Measurements from ENCODE around the gene MCF2L.
"Not testable (repeated sequence)": the region's sequence is repeated elsewhere in the genome, so short reads cannot be mapped to it uniquely, and the experiment has no call there.

The MCF2L gene

DNA sequence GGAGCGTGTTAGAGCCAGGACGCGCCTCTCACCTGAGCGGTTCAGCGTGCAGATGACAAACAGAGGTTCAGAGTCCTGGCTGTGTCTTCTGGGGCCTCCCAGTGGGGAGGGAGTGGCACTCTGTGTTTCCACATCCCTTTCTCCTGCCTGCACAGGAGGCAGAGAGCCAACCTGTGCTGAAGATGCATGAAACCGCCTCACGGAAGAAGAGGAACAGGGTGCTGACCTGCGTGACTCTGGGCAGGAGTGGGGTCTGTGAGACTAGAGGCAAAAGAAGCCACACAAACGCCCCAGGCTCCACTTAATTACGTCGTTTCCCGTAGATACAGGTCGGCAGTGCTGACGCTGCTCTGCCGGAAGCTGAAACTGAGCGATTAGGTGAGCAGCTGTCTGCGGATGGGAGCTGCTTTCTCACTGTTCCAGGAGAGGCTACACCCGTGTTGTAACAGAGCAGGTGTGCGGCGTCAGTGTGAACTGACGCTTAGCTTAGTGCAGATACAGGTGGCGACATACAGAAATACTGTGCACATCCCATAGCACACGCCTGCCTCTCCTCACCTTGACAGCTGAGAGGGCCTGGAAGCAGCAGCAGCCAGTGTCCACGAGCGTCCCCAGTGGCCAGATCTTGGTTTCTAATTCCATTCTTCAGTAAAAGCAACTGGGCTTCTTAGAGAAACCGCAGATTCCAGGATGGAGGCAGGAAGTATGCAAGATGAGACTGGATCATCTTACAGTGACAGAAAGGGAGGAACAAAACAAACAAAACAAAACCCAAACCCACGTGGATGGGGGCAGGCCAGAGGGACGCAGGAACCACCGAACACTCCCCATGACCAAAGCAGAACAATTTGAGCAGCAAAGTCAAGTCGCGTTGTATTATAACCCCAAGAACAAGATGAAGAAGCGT is 37.7 kb upstream of the MCF2L start:
- TF ChIP-seq POLR2AphosphoS5 (IDR thresholded peaks at IDR 0.05; ENCODE audit: low read depth, low read length): no peak
- no peak for TF ChIP-seq POLR2A (IDR thresholded peaks at IDR 0.05; ENCODE audit: low read depth, low read length)
- no peak for TF ChIP-seq TAF1 (IDR thresholded peaks at IDR 0.05; ENCODE audit: borderline replicate concordance, low read depth, low read length)
- FAIRE-seq (no peak), DNase-seq (ENCODE audit: insufficient read length) (no peak)

DNA sequence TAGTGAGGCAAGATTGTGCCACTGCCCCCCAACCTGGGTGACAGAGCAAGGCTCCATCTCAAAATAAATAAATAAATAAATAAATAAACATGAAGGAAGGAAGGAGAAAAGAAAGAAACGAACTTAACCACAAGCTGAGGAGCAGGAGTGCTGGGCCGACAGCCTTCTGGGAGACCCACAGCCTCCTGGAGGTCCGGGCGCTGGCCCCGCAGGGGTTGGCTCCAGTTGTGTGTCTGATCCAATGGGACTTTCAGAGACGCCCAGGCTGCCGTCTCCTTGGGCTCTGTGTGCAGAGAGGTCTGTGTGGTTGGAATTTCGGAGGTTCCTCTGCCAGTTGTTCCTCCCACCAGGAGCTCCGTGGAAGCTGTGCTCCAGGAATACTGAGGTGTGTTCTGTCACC is 36.0 kb upstream of the MCF2L start:
- TF ChIP-seq TAF1 (IDR thresholded peaks at IDR 0.05; ENCODE audit: borderline replicate concordance, low read depth, low read length): no peak
- FAIRE-seq (no peak), DNase-seq (ENCODE audit: insufficient read length) (no peak)

DNA sequence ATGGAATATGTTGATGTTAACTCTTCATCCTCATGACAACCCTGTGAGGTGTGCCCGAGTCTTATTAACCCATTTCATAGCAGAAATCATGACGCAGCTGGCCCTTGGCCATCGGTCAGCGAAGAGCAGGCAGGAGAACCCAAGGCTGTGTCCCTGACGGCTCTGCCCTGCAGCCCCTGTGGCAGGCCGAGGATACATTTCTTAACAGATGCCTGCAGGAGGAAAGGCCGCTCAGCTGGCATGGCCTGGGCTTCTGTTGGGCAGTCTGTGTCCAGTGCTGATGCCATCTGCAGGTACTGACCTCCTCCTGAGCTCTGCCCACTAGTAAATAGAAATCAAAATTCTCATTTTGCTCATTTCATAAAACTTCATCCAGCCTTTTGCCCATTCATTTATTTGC is 35.4 kb upstream of the MCF2L start:
- FAIRE-seq (no peak), DNase-seq (ENCODE audit: insufficient read length) (no peak)
- no peak for TF ChIP-seq POLR2A (IDR thresholded peaks at IDR 0.05; ENCODE audit: low read depth, low read length)
- no peak for TF ChIP-seq TAF1 (IDR thresholded peaks at IDR 0.05; ENCODE audit: borderline replicate concordance, low read depth, low read length)
- TF ChIP-seq POLR2AphosphoS5 (IDR thresholded peaks at IDR 0.05; ENCODE audit: low read depth, low read length): no peak

DNA sequence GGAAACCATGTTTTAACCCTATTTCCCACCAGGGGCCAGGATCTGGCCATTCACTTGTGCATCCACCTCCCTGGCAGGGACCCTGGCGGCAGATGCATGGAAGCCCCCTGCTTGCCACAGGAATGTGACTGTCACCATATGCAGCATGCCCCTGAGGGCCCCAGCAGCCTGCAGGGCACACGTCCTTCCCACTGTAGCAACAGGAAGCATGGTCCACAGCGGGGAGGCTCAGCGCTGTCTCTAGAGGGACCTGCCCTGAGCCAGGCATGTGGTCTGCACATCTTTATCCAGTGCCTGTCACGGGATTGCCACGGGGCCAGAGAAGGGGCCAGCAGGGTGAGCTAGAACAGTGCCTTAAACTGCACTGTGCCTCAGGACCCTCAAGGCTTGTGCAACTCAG is 34.9 kb upstream of the MCF2L start:
- FAIRE-seq: no peak
- no peak for TF ChIP-seq POLR2AphosphoS5 (IDR thresholded peaks at IDR 0.05; ENCODE audit: low read depth, low read length)
- no peak for TF ChIP-seq POLR2A (IDR thresholded peaks at IDR 0.05; ENCODE audit: low read depth, low read length)
- no peak for TF ChIP-seq TAF1 (IDR thresholded peaks at IDR 0.05; ENCODE audit: borderline replicate concordance, low read depth, low read length)

DNA sequence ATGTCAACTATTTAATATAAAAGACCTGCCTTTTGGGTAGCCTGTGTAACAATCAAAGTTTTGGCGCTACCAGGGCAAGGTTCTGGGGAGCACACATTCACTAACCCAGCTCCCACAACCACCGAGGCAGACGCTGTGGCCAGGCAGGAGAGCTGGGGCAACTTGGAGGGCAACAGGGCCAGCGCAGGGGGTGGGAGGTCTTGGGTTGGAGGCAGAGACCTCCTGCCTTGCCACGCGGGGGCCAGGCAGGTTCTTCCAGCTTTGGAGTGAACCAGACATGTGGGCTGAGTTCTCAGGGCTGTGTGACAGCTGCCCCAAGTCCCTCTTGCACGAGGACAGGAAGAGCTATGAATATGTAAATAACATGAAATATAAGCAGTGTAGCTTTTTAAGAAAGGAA is 30.3 kb upstream of the MCF2L start:
- FAIRE-seq (no peak), DNase-seq (ENCODE audit: insufficient read length) (no peak)
- TF ChIP-seq POLR2AphosphoS5 (IDR thresholded peaks at IDR 0.05; ENCODE audit: low read depth, low read length) (no peak), POLR2A (IDR thresholded peaks at IDR 0.05; ENCODE audit: low read depth, low read length) (no peak), TAF1 (IDR thresholded peaks at IDR 0.05; ENCODE audit: borderline replicate concordance, low read depth, low read length) (no peak)

More for the DNA sequence above, 34.9 kb upstream of the MCF2L start:
- no peak for DNase-seq (ENCODE audit: insufficient read length)

DNA sequence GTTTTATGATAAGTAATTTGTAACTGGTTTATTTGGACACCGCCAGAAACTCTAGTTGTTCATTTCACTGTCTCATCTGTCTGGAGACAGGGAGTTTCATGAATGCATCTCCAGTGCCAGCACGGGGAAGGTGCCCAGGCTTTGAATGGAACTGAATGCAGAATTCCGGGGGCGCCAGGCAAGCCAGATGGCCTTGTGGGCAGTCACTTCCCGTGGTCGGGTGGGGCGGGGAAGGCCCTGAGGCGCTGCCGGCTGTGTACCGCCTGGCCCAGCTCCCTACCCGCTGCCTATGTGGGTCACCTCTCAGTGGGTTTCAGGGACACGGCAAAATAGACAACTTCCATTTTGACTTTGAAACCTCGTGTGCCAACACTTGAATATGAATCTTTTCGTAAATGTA is 28.8 kb upstream of the MCF2L start:
- no peak for FAIRE-seq
- TF ChIP-seq TAF1 (IDR thresholded peaks at IDR 0.05; ENCODE audit: borderline replicate concordance, low read depth, low read length) (no peak), POLR2AphosphoS5 (IDR thresholded peaks at IDR 0.05; ENCODE audit: low read depth, low read length) (no peak), POLR2A (IDR thresholded peaks at IDR 0.05; ENCODE audit: low read depth, low read length) (no peak)
- no peak for DNase-seq (ENCODE audit: insufficient read length)

DNA sequence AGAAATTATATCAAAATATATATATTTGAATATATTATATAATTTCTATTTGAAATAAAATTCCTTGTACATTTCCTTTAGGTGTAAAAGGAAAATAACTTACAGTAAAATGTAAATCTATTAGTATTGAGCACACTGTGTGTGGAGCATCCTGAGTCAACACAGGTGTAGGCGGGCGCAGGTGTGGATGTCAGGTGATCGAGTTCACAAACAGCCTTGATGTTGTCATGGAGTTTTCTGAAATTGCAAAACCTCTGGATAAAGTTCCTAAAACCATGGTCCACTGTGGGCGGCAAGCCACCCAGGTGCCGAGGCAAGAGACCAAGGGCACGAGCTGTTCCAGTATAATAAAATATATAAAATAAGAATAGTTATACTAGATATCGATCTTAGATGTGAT is 27.7 kb upstream of the MCF2L start:
- TF ChIP-seq POLR2A (IDR thresholded peaks at IDR 0.05; ENCODE audit: low read depth, low read length) (no peak), TAF1 (IDR thresholded peaks at IDR 0.05; ENCODE audit: borderline replicate concordance, low read depth, low read length) (no peak), POLR2AphosphoS5 (IDR thresholded peaks at IDR 0.05; ENCODE audit: low read depth, low read length) (no peak)
- FAIRE-seq (no peak), DNase-seq (ENCODE audit: insufficient read length) (no peak)

DNA sequence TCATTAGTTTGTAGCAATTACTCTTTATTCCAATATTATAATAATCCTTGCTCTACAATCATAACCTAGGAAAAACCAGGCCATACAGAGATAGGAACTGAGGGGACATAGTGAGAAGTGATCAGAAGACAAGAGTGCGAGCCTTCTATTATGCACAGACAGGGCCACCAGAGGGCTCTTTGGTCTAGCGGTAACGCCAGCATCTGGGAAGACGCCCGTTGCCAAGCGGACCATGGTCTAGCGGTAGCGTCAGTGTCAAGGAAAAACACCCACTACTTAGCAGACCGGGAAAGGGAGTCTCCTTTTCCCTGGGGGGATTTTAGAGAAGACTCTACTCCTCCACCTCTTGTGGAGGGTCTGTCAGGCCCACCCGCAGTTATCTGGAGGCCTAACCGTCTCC is 27.2 kb upstream of the MCF2L start:
- not testable (repeated sequence) for FAIRE-seq; DNase-seq (ENCODE audit: insufficient read length)

DNA sequence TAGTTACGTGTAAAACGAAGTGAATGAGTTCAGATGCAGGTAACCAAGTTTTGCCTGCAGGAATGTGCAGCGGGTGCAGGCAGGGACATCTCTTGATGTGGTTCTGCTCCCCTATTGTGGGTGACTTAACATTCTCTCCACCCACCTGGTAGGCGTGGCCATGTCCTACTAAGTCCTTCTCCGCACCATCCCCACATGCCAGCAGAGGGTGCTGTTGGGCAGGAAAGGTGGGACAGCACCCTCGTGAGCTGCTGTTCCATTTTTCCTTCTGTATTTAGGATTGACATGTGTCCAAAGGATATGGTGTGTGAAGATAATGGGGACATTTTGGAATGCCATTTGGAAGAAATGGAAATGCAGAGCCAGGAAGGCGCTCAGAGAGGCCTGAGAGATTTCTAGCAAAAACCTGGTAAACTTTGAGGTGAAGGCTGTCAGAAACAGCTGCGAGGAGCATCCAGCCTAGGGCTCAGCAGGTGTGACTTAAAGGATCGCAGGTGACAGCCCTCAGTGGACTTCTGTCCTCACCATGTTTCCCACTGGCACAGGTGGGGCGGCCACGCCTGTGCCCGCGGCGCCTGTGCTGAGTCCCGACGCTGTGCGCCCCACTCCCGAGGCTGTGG is 26.2 kb upstream of the MCF2L start:
- TF ChIP-seq TAF1 (IDR thresholded peaks at IDR 0.05; ENCODE audit: borderline replicate concordance, low read depth, low read length): no peak
- TF ChIP-seq POLR2A (IDR thresholded peaks at IDR 0.05; ENCODE audit: low read depth, low read length): no peak
- TF ChIP-seq POLR2AphosphoS5 (IDR thresholded peaks at IDR 0.05; ENCODE audit: low read depth, low read length): no peak
- DNase-seq (ENCODE audit: insufficient read length) (peak; percentile 81), FAIRE-seq (peak; percentile 99)

DNA sequence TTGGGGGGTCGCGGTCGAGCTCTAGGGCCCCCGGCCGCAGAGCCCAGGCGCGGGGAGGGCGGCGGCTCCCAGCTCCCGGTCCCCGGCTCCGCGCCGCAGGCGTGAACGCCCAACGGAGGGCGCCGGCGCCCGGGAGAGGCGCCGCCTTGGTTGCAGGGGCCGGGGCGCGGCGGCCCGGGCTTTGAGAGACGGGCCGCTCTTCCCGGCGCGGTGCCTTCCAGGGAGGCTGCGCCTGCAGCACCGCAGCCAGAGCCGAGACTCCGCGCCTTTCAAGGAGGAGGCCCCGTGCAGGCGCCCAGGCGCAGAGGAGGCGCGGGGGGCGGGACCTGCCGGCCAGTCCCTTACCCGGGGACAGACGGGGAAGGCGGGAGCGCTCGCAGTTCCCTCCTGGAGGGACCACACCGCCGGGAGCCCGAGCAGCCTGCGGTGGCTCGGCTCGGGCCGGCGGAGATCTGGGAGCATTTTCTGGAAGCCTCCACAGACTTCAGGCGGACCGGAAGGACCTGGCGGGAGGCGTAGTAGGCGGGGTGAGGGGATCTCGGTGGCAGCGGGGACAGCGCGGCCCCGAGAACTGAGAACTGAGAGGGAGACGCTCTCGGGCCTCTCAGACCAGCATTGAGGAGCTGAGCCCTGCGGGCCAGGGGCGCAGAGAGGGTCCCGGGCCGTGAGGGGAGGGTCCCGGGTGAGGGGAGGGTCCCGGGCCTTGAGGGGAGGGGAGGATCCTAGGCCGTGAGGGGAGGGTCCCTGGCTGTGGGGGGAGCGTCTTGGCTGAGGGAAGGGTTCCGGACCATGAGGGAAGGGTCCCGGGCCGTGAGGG is 25.5 kb upstream of the MCF2L start:
- FAIRE-seq: no peak
- no peak for DNase-seq (ENCODE audit: insufficient read length)
- TF ChIP-seq POLR2AphosphoS5 (IDR thresholded peaks at IDR 0.05; ENCODE audit: low read depth, low read length) (no peak), TAF1 (IDR thresholded peaks at IDR 0.05; ENCODE audit: borderline replicate concordance, low read depth, low read length) (no peak), POLR2A (IDR thresholded peaks at IDR 0.05; ENCODE audit: low read depth, low read length) (no peak)

DNA sequence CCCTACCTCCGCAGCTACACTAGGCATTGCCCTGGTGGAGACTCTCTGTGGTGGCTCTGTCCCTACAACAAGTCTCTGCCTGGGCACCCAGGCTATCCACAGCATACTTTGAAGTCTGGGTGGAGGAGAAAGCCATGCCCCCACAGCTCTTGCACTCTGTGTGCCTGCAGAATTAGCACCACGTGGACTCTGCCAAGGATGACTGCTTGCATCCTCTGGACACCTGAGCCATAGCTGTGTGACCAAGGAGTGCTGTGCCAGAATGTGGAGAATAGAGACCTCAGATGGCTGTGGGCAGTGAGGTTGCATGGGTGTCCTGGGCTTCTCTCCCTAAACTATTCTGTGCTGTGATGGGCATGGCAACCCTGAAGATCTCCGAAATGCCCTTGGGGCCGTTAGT is 21.2 kb upstream of the MCF2L start:
- no peak for DNase-seq (ENCODE audit: insufficient read length)
- TF ChIP-seq POLR2A (IDR thresholded peaks at IDR 0.05; ENCODE audit: low read depth, low read length) (no peak), POLR2AphosphoS5 (IDR thresholded peaks at IDR 0.05; ENCODE audit: low read depth, low read length) (no peak), TAF1 (IDR thresholded peaks at IDR 0.05; ENCODE audit: borderline replicate concordance, low read depth, low read length) (no peak)
- no peak for FAIRE-seq
